SW 1271 (cell line): Measurements from ENCODE around the gene GLG1.
"Not testable (repeated sequence)": the region's sequence is repeated elsewhere in the genome, so short reads cannot be mapped to it uniquely, and the experiment has no call there.

Experiments used
- DNase-seq, 2 experiments: peaks; one replicate each; lab custom pipeline; 2025; lab: John Stamatoyannopoulos, UW

Gene GLG1

GRCh38 chr16:74443624-74444346, 163.1 kb downstream of the GLG1 start:
- not testable (repeated sequence) for DNase-seq

- DNase-seq, result no peak
Observed at GRCh38 chr16:74439685-74440084, 167.2 kb downstream of the GLG1 start.

DNA sequence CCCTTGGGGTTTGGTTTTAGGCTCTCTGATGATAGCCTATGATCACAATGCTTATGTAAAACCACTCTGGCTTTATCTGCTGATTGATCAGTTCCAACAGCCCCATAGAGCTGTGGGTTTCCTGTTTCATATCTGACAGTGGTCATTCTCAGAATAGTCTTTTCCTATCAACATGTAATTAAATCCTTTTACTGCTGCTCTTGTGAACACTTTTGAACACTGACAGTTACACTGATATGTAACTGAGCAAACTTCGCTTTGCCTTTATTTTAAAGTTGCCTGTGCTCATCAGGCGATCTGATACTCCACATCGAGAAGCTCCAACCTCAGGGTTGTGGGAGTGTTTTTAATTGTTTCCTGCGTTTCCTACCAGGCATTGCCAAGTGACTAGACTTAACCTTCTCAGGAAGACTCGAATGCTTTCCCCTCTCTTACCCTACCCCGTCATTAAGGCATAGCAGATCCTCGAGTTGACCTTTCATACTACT, 168.4 kb downstream of the GLG1 start:
- no peak for DNase-seq

DNA sequence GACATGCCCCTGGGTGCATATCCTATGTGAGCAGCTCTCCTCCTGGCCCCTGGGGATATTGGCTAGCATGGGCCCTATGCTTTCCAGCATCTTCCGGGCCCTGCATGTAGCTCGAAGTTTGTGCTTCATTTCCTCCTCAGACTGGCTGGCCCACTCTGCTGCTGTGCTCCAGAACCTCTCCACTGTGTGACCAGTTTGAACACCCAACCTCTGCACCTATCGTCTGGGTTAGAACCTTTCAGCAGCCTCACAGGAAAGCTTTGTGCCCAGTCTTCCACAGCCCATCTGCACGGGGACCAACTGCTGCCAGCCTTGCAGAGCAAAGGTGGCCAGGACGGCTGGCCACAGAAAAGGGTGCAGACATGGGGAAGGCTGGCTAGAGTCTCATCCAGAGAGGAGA, 175.4 kb downstream of the GLG1 start:
- DNase-seq, result no peak

DNA sequence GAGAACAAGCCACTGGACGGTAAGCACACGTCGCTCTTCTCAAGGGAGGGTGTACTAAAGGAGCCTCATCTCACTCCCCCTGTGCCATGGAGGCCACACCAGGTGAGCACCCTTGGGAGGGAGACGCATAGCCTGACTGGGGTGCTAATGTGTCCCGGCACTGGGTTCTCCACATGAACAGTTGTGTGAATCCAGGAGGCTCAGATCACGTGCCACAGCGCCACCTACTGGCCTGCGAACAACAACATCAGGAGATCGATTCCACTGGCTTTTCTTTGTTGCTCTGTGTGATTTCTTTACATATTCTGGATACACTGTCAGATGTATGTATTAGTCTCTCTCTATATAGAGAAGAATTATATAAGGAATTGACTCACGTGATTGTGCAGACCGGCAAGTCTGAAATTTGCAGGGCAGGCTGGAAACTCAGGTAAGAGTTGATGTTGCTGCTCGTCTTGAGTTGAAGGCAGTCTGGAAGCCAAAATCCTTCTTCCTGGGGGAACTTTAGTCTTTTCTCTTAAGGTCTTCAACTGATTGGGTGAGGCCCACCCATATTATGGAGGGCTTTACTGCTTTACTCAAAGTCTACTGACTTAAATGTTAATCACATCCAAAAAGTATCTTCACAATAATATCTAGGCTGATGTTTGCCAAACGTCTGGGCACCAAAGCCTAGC, 176.7 kb downstream of the GLG1 start:
- DNase-seq, result peak in 1 of 2 experiments; percentile 63

GRCh38 chr16:74428493-74428892, 178.4 kb downstream of the GLG1 start:
- DNase-seq, result not testable (repeated sequence)

DNA sequence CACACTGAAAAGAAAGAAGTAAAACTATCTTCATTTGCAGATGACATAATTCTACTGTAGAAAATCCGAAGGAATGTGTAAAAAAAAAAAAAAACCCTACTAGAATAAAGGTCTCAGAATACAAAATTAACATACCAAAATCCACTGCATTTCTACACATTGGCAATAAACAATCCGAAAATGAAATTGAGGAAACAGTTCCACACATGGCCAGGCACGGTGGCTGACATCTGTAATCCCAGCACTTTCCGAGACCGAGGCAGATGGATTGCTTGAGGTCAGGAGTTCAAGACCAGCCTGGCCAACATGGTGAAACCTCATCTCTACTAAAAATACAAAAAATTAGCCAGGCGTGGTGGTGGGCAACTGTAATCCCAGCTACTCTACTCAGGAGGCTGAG, 181.2 kb downstream of the GLG1 start:
- not testable (repeated sequence) for DNase-seq

DNA sequence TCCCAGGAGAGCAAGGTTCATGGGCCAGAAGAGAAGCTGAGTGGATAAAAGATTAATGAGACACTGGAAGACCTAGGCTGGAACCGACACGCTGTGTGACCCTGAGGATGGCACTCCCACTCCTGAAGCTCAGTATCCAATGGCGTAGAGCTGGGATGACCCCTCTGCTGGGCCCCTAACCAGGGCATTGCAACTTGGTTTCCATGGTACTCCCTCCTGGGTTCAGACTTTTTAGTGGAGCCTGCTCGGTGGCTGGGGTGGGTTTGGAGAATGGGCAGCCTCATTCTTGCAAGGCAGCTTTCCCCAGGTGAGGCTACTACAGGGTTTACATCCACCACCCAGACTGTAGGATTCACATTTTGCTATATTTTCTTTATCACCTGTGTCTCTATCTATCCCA, 183.2 kb downstream of the GLG1 start:
- DNase-seq, result not testable (repeated sequence)

DNA sequence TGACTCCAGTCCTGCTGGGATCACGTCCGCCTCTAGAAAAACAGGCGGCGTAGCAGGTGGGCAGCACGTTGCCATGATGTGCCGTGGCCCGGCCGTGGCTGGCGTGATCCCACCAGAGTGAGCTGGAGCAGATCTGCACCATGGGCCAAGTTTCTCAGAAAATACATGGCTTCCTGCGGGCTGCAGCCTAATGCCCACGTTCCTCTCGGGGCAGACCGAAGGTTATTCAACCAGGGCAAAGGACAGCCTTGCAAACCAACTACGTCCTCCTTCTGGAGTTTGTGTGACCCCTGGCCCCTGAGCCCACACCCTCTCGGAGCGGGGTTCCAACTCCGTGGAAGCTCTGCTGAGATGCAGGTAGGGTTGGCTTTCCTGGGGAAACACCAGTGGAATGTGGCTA, 184.8 kb downstream of the GLG1 start:
- not testable (repeated sequence) for DNase-seq

GRCh38 chr16:74421482-74421785, 185.5 kb downstream of the GLG1 start:
- DNase-seq, result not testable (repeated sequence)

GRCh38 chr16:74420612-74421481, 186.1 kb downstream of the GLG1 start, which contains the start of gene CLEC18B:
CLEC18B (minus strand) TSS chr16:74421478; CDS start chr16:74421270, 208 bp downstream.
- not testable (repeated sequence) for DNase-seq

- DNase-seq, result not testable (repeated sequence)
Observed at GRCh38 chr16:74419811-74420210, 187.1 kb downstream of the GLG1 start.

DNA sequence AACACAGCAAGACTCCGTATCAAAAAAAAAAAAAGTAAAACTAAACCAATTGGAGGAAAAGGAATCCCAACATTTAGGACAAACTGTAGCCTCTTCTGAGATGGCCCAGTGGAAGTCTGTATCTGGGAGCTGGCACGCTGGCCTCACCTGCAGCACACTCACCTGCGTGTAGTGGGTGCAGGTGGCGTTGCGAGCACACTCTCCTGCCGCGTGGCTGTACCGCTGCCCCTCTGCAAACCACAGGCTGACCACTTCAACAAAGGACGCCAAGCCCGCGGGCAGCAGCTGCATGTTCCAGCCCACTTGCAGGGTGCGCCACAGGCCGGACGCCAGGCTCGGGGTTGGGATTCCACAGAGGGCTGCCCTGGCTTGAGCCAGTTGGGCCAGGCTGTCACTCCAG, 189.0 kb downstream of the GLG1 start:
- not testable (repeated sequence) for DNase-seq

DNA sequence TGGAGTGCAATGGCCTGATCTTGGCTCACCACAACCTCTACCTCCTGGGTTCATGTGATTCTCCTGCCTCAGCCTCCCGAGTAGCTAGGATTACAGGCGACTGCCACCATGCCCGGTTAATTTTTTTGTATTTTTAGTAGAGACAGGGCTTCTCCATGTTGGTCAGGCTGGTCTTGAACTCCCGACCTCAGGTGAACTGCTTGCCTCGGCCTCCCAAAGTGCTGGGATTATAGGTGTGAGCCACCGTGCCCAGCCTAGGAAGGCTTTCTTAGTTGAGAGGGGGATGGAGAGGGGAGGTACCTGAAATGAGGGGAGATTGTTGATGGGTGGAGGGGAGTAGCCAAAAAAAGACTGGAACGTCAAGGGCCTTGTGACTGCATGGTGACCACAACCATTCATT, 193.0 kb downstream of the GLG1 start:
- not testable (repeated sequence) for DNase-seq

DNA sequence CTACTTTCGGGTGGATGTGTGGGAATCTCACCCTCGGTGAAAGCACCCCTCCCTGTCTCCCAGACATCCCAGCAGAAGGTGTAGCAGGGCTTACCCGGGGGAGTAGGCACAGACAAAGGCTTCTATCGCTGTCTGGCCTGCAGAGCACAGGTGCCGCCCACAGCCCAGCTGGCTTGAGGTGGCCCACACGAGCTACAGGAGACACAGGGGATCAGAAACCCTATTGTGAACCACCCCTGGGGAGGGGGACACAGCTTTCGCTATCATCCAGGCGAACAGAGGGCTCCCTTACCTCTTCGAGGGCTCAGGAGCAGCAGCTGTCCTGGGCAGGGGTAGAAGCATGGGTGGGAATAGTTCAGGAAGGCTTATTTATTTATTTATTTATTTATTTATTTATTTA, 193.4 kb downstream of the GLG1 start:
- not testable (repeated sequence) for DNase-seq

DNA sequence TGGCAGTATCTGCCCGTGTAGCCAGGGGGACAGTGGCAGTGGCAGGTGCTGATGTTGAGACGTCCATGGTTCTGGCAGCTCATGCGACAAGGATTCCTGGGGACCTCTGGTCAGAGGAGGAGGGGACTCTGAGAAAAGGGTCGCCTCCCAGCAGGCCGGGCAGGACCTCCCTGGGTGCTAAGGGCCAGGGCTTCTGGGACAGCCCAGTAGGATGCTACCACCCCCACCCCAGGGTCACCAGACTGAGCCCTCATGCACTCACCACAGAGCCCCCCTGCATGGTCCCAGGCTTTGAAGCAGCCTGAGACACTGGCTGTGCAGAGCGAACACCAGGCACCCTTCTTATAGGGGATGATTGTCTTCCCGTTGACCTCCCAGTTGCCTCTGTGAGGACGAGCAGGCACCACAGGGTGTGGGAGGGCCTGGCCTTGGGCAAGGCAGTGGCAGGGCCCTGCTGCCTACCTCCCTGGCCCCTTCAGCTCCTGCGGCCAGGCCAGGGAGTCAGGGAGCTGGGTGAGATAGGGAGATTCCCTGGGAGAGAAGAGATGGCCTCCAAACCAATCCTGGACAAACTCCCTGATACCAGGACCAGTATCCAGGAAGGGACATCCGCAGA, 194.0 kb downstream of the GLG1 start:
- DNase-seq, result not testable (repeated sequence)

DNA sequence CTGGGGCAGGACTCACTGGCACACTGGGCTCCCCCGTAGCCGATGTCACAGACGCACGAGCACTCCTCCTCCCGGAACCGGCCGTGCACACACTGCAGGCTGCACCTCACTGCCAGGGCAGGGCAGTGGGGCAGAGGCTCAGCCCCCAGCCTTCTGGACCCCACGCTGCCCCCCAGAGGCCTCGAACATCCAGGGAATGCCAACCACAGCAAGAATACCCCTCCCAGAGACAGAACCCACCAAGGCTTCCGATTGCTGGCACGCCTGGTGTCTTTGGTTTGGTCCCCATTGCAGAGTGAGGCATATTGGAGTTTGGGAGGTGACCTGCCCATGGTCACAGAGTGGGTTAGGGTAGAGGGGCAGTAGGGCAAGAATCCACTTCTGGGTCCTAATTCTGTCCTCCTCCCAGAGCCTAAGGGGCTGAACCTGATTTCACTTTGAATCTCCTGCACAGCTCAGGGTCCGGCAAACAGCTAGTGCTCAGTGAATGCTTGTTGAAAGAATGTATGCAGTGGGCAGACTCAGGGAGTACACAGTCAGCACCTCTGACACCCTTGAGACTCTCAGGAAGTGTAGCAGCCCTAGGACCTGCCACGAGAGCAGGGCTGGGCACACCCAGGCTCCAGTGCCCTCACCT, 194.7 kb downstream of the GLG1 start:
- DNase-seq, result not testable (repeated sequence)

GRCh38 chr16:74410981-74411380, 195.9 kb downstream of the GLG1 start:
- not testable (repeated sequence) for DNase-seq

- DNase-seq, result not testable (repeated sequence)
Observed at GRCh38 chr16:74410057-74410957, 196.6 kb downstream of the GLG1 start.
